ENCODE results near the gene ANKRD27. TPM values are rescaled to one million over a fixed set of nuclear protein-coding genes. Genes with fewer than 3 reads are reported as not detected.

ANKRD27 gene
- total RNA-seq, 2 donors from 2014 or later = 18.8 to 22.4 TPM

- H3K36me3 ChIP-seq = peaks cover 75% of the 10 kb centered on the region
- no peak for DNase-seq (ENCODE audit: low spot score)
- no peak for TF ChIP-seq CTCF (IDR thresholded peaks at IDR 0.05)
- H3K27me3 ChIP-seq = no peaks in the 10 kb centered on the region
- H3K4me3 ChIP-seq = no peak overlapping the region
- H3K4me1 ChIP-seq = no peaks in the 10 kb centered on the region
- no peaks in the 10 kb centered on the region for H3K9me3 ChIP-seq
- H3K27ac ChIP-seq = no peak overlapping the region
These were observed 36.4 kb downstream of the ANKRD27 start for GRCh38 chr19:32638625-32639024.

DNA sequence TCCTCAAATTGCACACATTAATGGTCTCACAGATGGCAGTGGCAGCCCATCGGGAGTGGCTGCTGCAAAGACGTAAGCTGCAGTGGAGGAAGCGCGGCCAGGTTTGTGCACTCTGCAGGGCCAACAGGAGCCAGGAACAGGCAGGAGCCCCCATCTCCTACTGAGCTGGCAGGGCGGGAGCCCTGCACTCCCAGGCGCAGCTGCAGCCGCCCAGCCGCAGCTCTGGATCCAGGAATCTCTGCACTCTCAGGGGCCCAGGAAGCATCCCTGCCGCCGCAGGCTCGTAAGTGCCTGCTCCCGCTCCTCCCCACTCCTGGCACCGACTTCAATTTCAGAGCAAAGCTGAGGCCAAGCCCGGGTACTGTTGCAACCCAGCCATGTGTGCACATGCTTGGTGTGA is 37.5 kb downstream of the ANKRD27 start:
- Histone ChIP-seq H3K36me3 (peaks cover 64% of the 10 kb centered on the region), H3K27me3 (no peaks in the 10 kb centered on the region), H3K4me3 (no peak overlapping the region), H3K9me3 (no peaks in the 10 kb centered on the region), H3K4me1 (no peaks in the 10 kb centered on the region), H3K27ac (no peak overlapping the region)
- no peak for TF ChIP-seq CTCF (IDR thresholded peaks at IDR 0.05)
- no peak for DNase-seq (ENCODE audit: low spot score)

DNA sequence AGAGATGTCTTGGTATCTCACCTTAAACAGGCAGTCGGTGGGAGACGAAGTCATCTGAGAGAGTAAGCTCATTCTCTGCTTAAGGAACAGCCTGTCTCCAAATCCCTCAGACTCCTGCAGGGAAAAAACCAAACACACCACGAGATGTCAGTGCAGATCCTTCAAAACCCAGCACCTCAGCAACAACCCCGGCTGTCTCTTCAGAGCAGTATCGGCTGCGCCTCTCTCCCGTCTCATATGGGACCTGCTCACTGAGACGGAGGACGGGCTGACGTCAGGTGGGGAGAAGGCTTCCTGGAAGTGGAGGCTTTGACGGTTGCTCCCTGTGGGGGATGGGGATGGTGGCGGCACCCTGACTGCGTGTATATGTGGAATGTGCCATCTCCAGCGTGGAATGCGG is 43.6 kb downstream of the ANKRD27 start:
- Histone ChIP-seq H3K27me3 (no peaks in the 10 kb centered on the region), H3K4me1 (no peaks in the 10 kb centered on the region), H3K36me3 (peaks cover 40% of the 10 kb centered on the region), H3K4me3 (no peak overlapping the region), H3K27ac (no peak overlapping the region), H3K9me3 (no peaks in the 10 kb centered on the region)
- no peak for TF ChIP-seq CTCF (IDR thresholded peaks at IDR 0.05)
- no peak for DNase-seq (ENCODE audit: low spot score)

GRCh38 chr19:32630338-32630737 is 44.6 kb downstream of the ANKRD27 start:
- Histone ChIP-seq H3K36me3 (peaks cover 32% of the 10 kb centered on the region), H3K4me1 (no peaks in the 10 kb centered on the region), H3K4me3 (no peak overlapping the region), H3K27ac (no peak overlapping the region), H3K9me3 (no peaks in the 10 kb centered on the region), H3K27me3 (no peaks in the 10 kb centered on the region)
- TF ChIP-seq CTCF (IDR thresholded peaks at IDR 0.05) = no peak
- DNase-seq (ENCODE audit: low spot score) = no peak

DNA sequence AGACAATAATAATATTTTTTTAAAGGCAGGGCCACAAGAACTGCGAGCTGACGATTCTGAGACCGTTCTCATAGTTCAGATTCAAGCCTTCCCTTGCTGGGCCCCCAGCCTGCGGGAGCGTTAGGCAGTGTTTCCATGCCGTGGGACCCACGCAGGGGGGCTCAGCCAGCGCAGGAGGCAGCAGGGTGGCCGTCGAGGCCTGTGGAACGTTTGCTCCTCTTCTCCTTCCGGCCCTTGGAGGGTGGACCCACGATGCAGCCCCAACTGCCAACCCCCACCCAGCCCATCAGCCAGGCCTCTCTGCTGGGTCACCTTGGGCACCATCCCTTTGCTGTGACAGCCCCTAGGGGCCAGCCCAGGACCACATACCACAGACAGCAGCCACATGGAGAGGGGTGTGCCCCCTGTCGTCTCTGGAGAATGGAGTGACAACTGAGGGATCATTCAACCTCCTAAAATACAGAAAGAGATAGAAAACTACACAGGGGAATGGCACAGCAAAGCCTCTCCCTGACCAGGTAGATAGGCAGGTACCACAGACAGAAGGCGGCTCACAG is 47.2 kb downstream of the ANKRD27 start:
- DNase-seq (ENCODE audit: low spot score) = no peak
- TF ChIP-seq CTCF (IDR thresholded peaks at IDR 0.05) = peak in 1 of 2 donors; percentile 36
- no peaks in the 10 kb centered on the region for H3K4me1 ChIP-seq
- no peaks in the 10 kb centered on the region for H3K9me3 ChIP-seq
- H3K36me3 ChIP-seq = peaks cover 53% of the 10 kb centered on the region
- no peaks in the 10 kb centered on the region for H3K27me3 ChIP-seq
- H3K4me3 ChIP-seq = no peak overlapping the region
- peak overlapping the region; percentile 62 to 66 for H3K27ac ChIP-seq

GRCh38 chr19:32626969-32627368 is 48.0 kb downstream of the ANKRD27 start:
- no peaks in the 10 kb centered on the region for H3K4me1 ChIP-seq
- TF ChIP-seq CTCF (IDR thresholded peaks at IDR 0.05) = no peak
- H3K36me3 ChIP-seq = peaks cover 61% of the 10 kb centered on the region
- H3K27ac ChIP-seq = no peak overlapping the region
- H3K9me3 ChIP-seq = no peaks in the 10 kb centered on the region
- DNase-seq (ENCODE audit: low spot score) = no peak
- H3K27me3 ChIP-seq = no peaks in the 10 kb centered on the region
- no peak overlapping the region for H3K4me3 ChIP-seq
